Testis (tissue), 2 donors: ENCODE results near the gene TCEAL9.

ENCODE experiments used
- CTCF ChIP-seq, 3 experiments: fragments of 450-650 bp in 2 of 3; fragments of 200-600 bp in 1 of 3; sonication (generic) in 1 of 3; IDR thresholded peaks; one replicate each; pipeline ENCODE4 v1.5.1; 2016 to 2019; ENCODE audit warnings: antibody characterized with exemption in 3 of 3, mild to moderate bottlenecking in 2 of 3, moderate library complexity in 1 of 3
- POLR2A ChIP-seq: fragments of 450-650 bp; IDR thresholded peaks from one replicate; pipeline ENCODE4 v1.6.1; 2017; ENCODE audit warnings: antibody characterized with exemption, mild to moderate bottlenecking, moderate library complexity

DNA sequence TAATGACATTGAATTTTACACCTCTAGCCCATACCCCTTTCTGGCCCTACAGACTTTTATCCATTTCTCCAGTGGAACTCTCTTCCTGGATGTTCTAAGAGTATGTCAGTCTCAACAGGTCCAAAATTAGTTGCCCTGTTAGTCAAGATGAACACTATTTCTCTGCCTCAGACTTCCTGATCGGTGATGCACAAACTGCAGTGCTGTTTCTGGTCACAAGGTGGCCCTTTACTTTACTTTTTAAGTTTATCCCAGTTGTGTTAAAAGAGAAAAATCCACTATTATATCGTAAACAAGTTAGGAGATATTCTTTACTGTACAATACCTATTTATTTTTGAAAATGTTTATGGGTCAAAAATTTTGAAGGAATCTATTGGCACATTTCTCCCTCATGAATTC, 13.2 kb upstream of the TCEAL9 start:
- TF ChIP-seq CTCF (IDR thresholded peaks at IDR 0.05) (peak; percentile 45 to 62 (median 53)), POLR2A (no peak)
